Urothelium cell line (cell line): ENCODE results near the gene PBRM1.

Source experiments
- DNase-seq: peaks from one replicate; pipeline ENCODE4 v3.0.0; 2011; ENCODE audit warnings: low spot score, mixed read lengths
- FAIRE-seq: peaks from 2 replicates; lab custom pipeline; 2011; peaks lifted over from hg19 to GRCh38; lab: Jason Lieb, UNC

The PBRM1 gene

GRCh38 chr3:52574056-52574965 is 111.4 kb downstream of the PBRM1 start:
- FAIRE-seq (no peak), DNase-seq (no peak)

GRCh38 chr3:52572221-52572620 is 113.5 kb downstream of the PBRM1 start:
- DNase-seq: no peak
- no peak for FAIRE-seq

- no peak for DNase-seq
- no peak for FAIRE-seq
Observed at GRCh38 chr3:52570076-52570475, 115.6 kb downstream of the PBRM1 start.

- FAIRE-seq (no peak), DNase-seq (no peak)
Observed at GRCh38 chr3:52568069-52568468, 117.6 kb downstream of the PBRM1 start.

GRCh38 chr3:52563984-52564383 is 121.7 kb downstream of the PBRM1 start:
- DNase-seq (no peak), FAIRE-seq (no peak)

GRCh38 chr3:52561028-52561747 is 124.5 kb downstream of the PBRM1 start:
- DNase-seq (no peak), FAIRE-seq (no peak)

GRCh38 chr3:52558436-52558835 is 127.3 kb downstream of the PBRM1 start:
- no peak for FAIRE-seq
- no peak for DNase-seq

- no peak for FAIRE-seq
- DNase-seq: no peak
Observed at GRCh38 chr3:52557011-52557960, 128.4 kb downstream of the PBRM1 start.

- no peak for FAIRE-seq
- no peak for DNase-seq
Observed at GRCh38 chr3:52555056-52555455, 130.7 kb downstream of the PBRM1 start.

GRCh38 chr3:52554026-52554755 is 131.5 kb downstream of the PBRM1 start:
- no peak for FAIRE-seq

GRCh38 chr3:52552089-52552488 is 133.6 kb downstream of the PBRM1 start:
- DNase-seq: no peak
- FAIRE-seq: no peak

More at GRCh38 chr3:52554026-52554755, 131.5 kb downstream of the PBRM1 start:
- DNase-seq: no peak

- FAIRE-seq (no peak), DNase-seq (no peak)
Observed at GRCh38 chr3:52551118-52551517, 134.6 kb downstream of the PBRM1 start.

GRCh38 chr3:52547143-52547542 is 138.6 kb downstream of the PBRM1 start:
- no peak for FAIRE-seq
- DNase-seq: no peak

GRCh38 chr3:52546111-52546901 is 139.4 kb downstream of the PBRM1 start:
- DNase-seq: no peak
- FAIRE-seq: no peak

- no peak for DNase-seq
- FAIRE-seq: no peak
Observed at GRCh38 chr3:52544937-52545336, 140.8 kb downstream of the PBRM1 start.

- FAIRE-seq (no peak), DNase-seq (no peak)
Observed at GRCh38 chr3:52541050-52541449, 144.7 kb downstream of the PBRM1 start.

- no peak for DNase-seq
Observed at GRCh38 chr3:52539010-52539653, 146.6 kb downstream of the PBRM1 start.

GRCh38 chr3:52537726-52538421 is 147.8 kb downstream of the PBRM1 start:
- DNase-seq (no peak), FAIRE-seq (no peak)

More at GRCh38 chr3:52539010-52539653, 146.6 kb downstream of the PBRM1 start:
- no peak for FAIRE-seq
